GM12878 (cell line): Measurements from ENCODE around the gene SH3BP5. TPM values are rescaled to one million over a fixed set of nuclear protein-coding genes. Genes with fewer than 3 reads are reported as not detected.

Experiments used
- BACH1 ChIP-seq: fragments of 450-650 bp; IDR thresholded peaks from 2 replicates; pipeline ENCODE4 v1.6.1; 2017; ENCODE audit warnings: mild to moderate bottlenecking, borderline replicate concordance
- BCL3 ChIP-seq: IDR thresholded peaks from 2 replicates; pipeline ENCODE4 v1.6.1; 2011; ENCODE audit warnings: borderline replicate concordance, low read depth, mild to moderate bottlenecking, moderate library complexity, low read length; ENCODE audit not compliant: insufficient read depth, poor library complexity, severe bottlenecking
- BRCA1 ChIP-seq: IDR thresholded peaks from 2 replicates; pipeline ENCODE4 v1.6.1; 2011; ENCODE audit warnings: low read depth, low read length, improper control_type of control experiment
- CBX5 ChIP-seq: sonication (generic); IDR thresholded peaks from 2 replicates; pipeline ENCODE4 v1.6.1; 2016; ENCODE audit warnings: low read depth, moderate library complexity, mild to moderate bottlenecking, inconsistent platforms
- CEBPB ChIP-seq, 2 experiments: fragments of 150-350 bp in 1 of 2; IDR thresholded peaks; 2 replicates each; pipeline ENCODE4 v1.6.1; 2012 to 2014; ENCODE audit warnings: low read depth in 2 of 2, low read length in 2 of 2, borderline replicate concordance in 1 of 2, inconsistent platforms in 1 of 2
- CHD2 ChIP-seq: IDR thresholded peaks from 2 replicates; pipeline ENCODE4 v1.6.1; 2011; ENCODE audit warnings: low read depth, low read length, improper control_type of control experiment, borderline replicate concordance
- E2F8 ChIP-seq: fragments of 450-650 bp; IDR thresholded peaks from 2 replicates; pipeline ENCODE4 v1.6.1; 2018; ENCODE audit warnings: mild to moderate bottlenecking, low read depth, moderate library complexity; ENCODE audit not compliant: partially characterized antibody
- EED ChIP-seq: sonication (generic); IDR thresholded peaks from 2 replicates; pipeline ENCODE4 v1.6.1; 2016; ENCODE audit warnings: antibody characterized with exemption, low read depth
- ELK1 ChIP-seq: IDR thresholded peaks from 2 replicates; pipeline ENCODE4 v1.6.1; 2012; ENCODE audit warnings: low read depth, low read length, improper control_type of control experiment
- EZH2 ChIP-seq: IDR thresholded peaks from 2 replicates; pipeline ENCODE4 v1.6.1; 2012; ENCODE audit warnings: low read depth, mild to moderate bottlenecking, control low read depth, inconsistent platforms, low read length, borderline replicate concordance; ENCODE audit not compliant: control insufficient read depth
- FOXK2 ChIP-seq: fragments of 450-650 bp; IDR thresholded peaks from 2 replicates; pipeline ENCODE4 v1.6.1; 2017; ENCODE audit warnings: mild to moderate bottlenecking, moderate library complexity
- HCFC1 ChIP-seq: fragments of 150-350 bp; IDR thresholded peaks from 2 replicates; pipeline ENCODE4 v1.6.1; 2014; ENCODE audit warnings: low read length
- HSF1 ChIP-seq: fragments of 150-350 bp; IDR thresholded peaks from 2 replicates; pipeline ENCODE4 v1.6.1; 2014; ENCODE audit warnings: mild to moderate bottlenecking, low read depth, low read length
- NBN ChIP-seq: fragments of 450-650 bp; IDR thresholded peaks from 2 replicates; pipeline ENCODE4 v1.6.1; 2016
- PAX8 ChIP-seq: fragments of 450-650 bp; IDR thresholded peaks from 2 replicates; pipeline ENCODE4 v1.6.1; 2017; ENCODE audit warnings: mild to moderate bottlenecking, moderate library complexity
- POLR2A ChIP-seq: IDR thresholded peaks from 2 replicates; pipeline ENCODE4 v1.6.1; 2011; ENCODE audit warnings: low read depth, mild to moderate bottlenecking, low read length
- POLR2AphosphoS2 ChIP-seq: IDR thresholded peaks from 2 replicates; pipeline ENCODE4 v1.6.1; 2011; ENCODE audit warnings: low read depth, mild to moderate bottlenecking, low read length, improper control_type of control experiment, moderate library complexity
- POLR2AphosphoS5 ChIP-seq: IDR thresholded peaks from 2 replicates; pipeline ENCODE4 v1.6.1; 2011; ENCODE audit warnings: mild to moderate bottlenecking, low read length, inconsistent platforms
- RBBP5 ChIP-seq: fragments of 200-600 bp; sonication (generic); conservative IDR thresholded peaks from 2 replicates; pipeline ENCODE4 v1.6.1; 2016
- RFX5 ChIP-seq: IDR thresholded peaks from 2 replicates; pipeline ENCODE4 v1.6.1; 2011; ENCODE audit warnings: low read depth, low read length, improper control_type of control experiment
- SIX5 ChIP-seq: IDR thresholded peaks from 2 replicates; pipeline ENCODE4 v1.6.1; 2011; ENCODE audit warnings: mild to moderate bottlenecking, low read depth, low read length, moderate library complexity; ENCODE audit not compliant: severe bottlenecking
- SMC3 ChIP-seq: IDR thresholded peaks from 2 replicates; pipeline ENCODE4 v1.6.1; 2011; ENCODE audit warnings: low read length, improper control_type of control experiment, borderline replicate concordance
- SUZ12 ChIP-seq: fragments of 200-600 bp; sonication (generic); IDR thresholded peaks from one replicate; pipeline ENCODE4 v1.6.1; 2018; ENCODE audit warnings: antibody characterized with exemption, mild to moderate bottlenecking; ENCODE audit not compliant: unreplicated experiment
- ZNF207 ChIP-seq: fragments of 450-650 bp; IDR thresholded peaks from 2 replicates; pipeline ENCODE4 v1.6.1; 2014; ENCODE audit warnings: antibody characterized with exemption, mild to moderate bottlenecking, borderline replicate concordance
- ZNF622 ChIP-seq: fragments of 450-650 bp; IDR thresholded peaks from 2 replicates; pipeline ENCODE4 v1.6.1; 2017; ENCODE audit warnings: mild to moderate bottlenecking, inconsistent platforms
- ZSCAN29 ChIP-seq: fragments of 450-650 bp; IDR thresholded peaks from 2 replicates; pipeline ENCODE4 v1.6.1; 2017; ENCODE audit warnings: mild to moderate bottlenecking, moderate library complexity
- polyA plus RNA-seq, 11 experiments: library from polyadenylated mRNA; depleted of rRNA in 4 of 11; unstranded in 6 of 11; stranded (reverse) in 5 of 11; fragments of >200 nt; fragmentation: Nextera tagmentation in 4 of 11; fragmentation: Illumina TruSeq in 1 of 11; extraction: Ambion mirVana in 4 of 11; extraction: Trizol in 1 of 11; gene quantifications; 1 replicate in 1 of 11; 2 replicates in 10 of 11; pipeline versions ENCODE4 v1.2.1 to v1.2.3, GENCODE V29; 2011 to 2016; ENCODE audit warnings: inconsistent platforms in 2 of 11, missing spikeins in 2 of 11, low read depth in 1 of 11
- total RNA-seq, 4 experiments: library from RNA; depleted of rRNA in 3 of 4; stranded (reverse); fragments of >200 nt in 3 of 4; fragmentation: Illumina TruSeq in 1 of 4; extraction: Trizol in 1 of 4; gene quantifications; 2 replicates each; pipeline versions ENCODE4 v1.2.1 to v1.2.3, GENCODE V29; 2013 to 2021

The SH3BP5 gene
- total and polyA plus RNA-seq, 10 of the 15 experiments (the other 5 are each of a cell fraction or from before 2014, with no cell fraction given): 14.9 to 87.5 (median 43.7) TPM

GRCh38 chr3:15332405-15333098 is at the start of gene SH3BP5 (continued):
- no peak for TF ChIP-seq HSF1
- TF ChIP-seq POLR2A: peak; percentile 84
- TF ChIP-seq SUZ12: no peak
- TF ChIP-seq RFX5: 0 out of 2 replicates have a peak, but pooled peaks have one; percentile 35
- no peak for TF ChIP-seq ZNF622
- TF ChIP-seq BACH1: peak; percentile 77
- peak; percentile 20; the same call in 1 of the 2 replicates for TF ChIP-seq CHD2
- TF ChIP-seq POLR2AphosphoS2: peak; percentile 49; the same call in 1 of the 2 replicates
- TF ChIP-seq RBBP5: no peak
- TF ChIP-seq ZSCAN29: peak; percentile 100
- TF ChIP-seq FOXK2: no peak
- TF ChIP-seq PAX8: no peak
- no peak for TF ChIP-seq ZNF207
- TF ChIP-seq POLR2AphosphoS5: peak; percentile 69; the same call in 1 of the 2 replicates
- 0 out of 2 replicates have a peak, but pooled peaks have one; percentile 28 for TF ChIP-seq EED
- TF ChIP-seq CBX5: no peak
- no peak for TF ChIP-seq CEBPB (IDR thresholded peaks at IDR 0.05; ENCODE audit: borderline replicate concordance in 1 of 2, low read depth in 2 of 2, low read length in 2 of 2)
- no peak for TF ChIP-seq HCFC1
- no peak for TF ChIP-seq E2F8
- peak; percentile 50 for TF ChIP-seq NBN
- TF ChIP-seq BCL3: no peak
- TF ChIP-seq ELK1: no peak
- TF ChIP-seq SIX5: no peak
- no peak for TF ChIP-seq EZH2
- no peak for TF ChIP-seq BRCA1
- TF ChIP-seq SMC3: peak; percentile 26; the same call in 1 of the 2 replicates
